ENCODE measurements around the gene DCP1B.

DNA sequence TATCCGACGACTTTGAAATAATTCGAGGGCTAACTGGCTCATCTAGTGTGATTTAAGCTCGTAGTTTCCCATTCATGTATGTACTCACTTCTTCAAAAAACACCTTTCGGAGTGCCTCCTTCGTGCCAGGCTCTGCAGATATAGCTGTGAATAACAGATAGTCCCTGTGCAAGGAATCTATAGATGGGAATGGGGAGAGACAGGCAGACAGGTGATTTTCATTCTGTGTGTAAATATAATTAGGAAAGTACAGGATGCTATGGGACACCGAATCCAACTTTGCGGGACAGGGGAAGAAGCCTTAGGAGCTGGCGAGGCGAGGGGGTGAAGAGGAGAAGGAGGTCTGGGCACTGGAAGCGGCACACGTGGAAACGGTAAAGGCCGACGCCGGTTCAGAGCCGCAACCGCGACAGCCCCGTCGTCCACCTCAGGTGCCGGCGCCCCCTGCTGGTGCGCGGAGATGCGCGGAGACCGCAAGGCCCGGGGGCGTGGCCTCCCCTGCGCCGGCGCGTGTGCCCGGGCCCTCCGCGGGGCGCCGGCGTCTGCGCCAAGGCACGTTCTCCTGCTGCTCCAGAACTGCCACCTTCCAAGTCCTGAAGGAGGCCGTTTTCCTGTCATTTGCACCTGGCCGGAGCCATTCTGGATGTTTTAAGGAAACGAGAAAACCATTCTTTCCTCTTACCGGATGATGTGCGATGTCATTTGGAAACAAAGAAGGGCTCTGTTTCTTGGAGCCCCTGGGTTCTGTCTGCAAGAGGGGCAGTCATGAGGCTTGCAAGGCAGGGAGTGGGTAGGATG is 30.6 kb upstream of the DCP1B start:
- TF ChIP-seq GATA2 (IDR thresholded peaks at IDR 0.05; ENCODE audit: low read depth, low read length) (no peak), GATA3 (IDR thresholded peaks at IDR 0.05; ENCODE audit: low read depth, low read length) (no peak)

Data from SH-SY5Y (cell line).